OCI-M1 (cell line): ENCODE results near the gene DIPK1B.
A peak's percentile ranks its signal among the peaks of the same experiment; 100 is the strongest.

Experiments used
- DNase-seq: peaks from one replicate; lab custom pipeline; 2025; lab: John Stamatoyannopoulos, UW

Gene DIPK1B

GRCh38 chr9:136720251-136720897 is 8.0 kb downstream of the DIPK1B start:
- DNase-seq, result no peak

- no peak for DNase-seq
Observed at GRCh38 chr9:136720898-136721338, 8.5 kb downstream of the DIPK1B start.

- no peak for DNase-seq
Observed at GRCh38 chr9:136721339-136722092, 9.1 kb downstream of the DIPK1B start.

GRCh38 chr9:136722093-136722968 is 10.0 kb downstream of the DIPK1B start:
- no peak for DNase-seq

GRCh38 chr9:136722969-136723356 is 10.6 kb downstream of the DIPK1B start:
- DNase-seq, result no peak

GRCh38 chr9:136723362-136723976 is 11.1 kb downstream of the DIPK1B start:
- no peak for DNase-seq

GRCh38 chr9:136723989-136724388 is 11.6 kb downstream of the DIPK1B start:
- DNase-seq, result no peak

- DNase-seq, result no peak
Observed at GRCh38 chr9:136724772-136725171, 12.4 kb downstream of the DIPK1B start.

- DNase-seq, result no peak
Observed at GRCh38 chr9:136725612-136726011, 13.2 kb downstream of the DIPK1B start.

GRCh38 chr9:136726118-136726517 is 13.7 kb downstream of the DIPK1B start:
- DNase-seq, result no peak

GRCh38 chr9:136726631-136727191 is 14.3 kb downstream of the DIPK1B start:
- DNase-seq, result peak; percentile 82

GRCh38 chr9:136728080-136728547 is 15.7 kb downstream of the DIPK1B start:
- DNase-seq, result peak; percentile 91

- DNase-seq, result peak; percentile 55
Observed at GRCh38 chr9:136728548-136729123, 16.3 kb downstream of the DIPK1B start.

- peak; percentile 55 for DNase-seq
Observed at GRCh38 chr9:136729144-136729543, 16.8 kb downstream of the DIPK1B start.

- no peak for DNase-seq
Observed at GRCh38 chr9:136729926-136730325, 17.6 kb downstream of the DIPK1B start.

- no peak for DNase-seq
Observed at GRCh38 chr9:136732444-136733178, 20.2 kb downstream of the DIPK1B start.

- no peak for DNase-seq
Observed at GRCh38 chr9:136733611-136734010, 21.2 kb downstream of the DIPK1B start.

GRCh38 chr9:136734837-136735496 is 22.6 kb downstream of the DIPK1B start:
- no peak for DNase-seq

GRCh38 chr9:136735812-136736480 is 23.6 kb downstream of the DIPK1B start:
- DNase-seq, result no peak
